Activated T-cell treated with anti-CD3 and anti-CD28 coated beads for 48 hours (primary cell): ENCODE data around the gene ARHGAP36.

Experiments
- DNase-seq: peaks from one replicate; pipeline ENCODE4 v3.0.0-alpha.2; 2020; ENCODE audit warnings: low read depth

Gene ARHGAP36

DNA sequence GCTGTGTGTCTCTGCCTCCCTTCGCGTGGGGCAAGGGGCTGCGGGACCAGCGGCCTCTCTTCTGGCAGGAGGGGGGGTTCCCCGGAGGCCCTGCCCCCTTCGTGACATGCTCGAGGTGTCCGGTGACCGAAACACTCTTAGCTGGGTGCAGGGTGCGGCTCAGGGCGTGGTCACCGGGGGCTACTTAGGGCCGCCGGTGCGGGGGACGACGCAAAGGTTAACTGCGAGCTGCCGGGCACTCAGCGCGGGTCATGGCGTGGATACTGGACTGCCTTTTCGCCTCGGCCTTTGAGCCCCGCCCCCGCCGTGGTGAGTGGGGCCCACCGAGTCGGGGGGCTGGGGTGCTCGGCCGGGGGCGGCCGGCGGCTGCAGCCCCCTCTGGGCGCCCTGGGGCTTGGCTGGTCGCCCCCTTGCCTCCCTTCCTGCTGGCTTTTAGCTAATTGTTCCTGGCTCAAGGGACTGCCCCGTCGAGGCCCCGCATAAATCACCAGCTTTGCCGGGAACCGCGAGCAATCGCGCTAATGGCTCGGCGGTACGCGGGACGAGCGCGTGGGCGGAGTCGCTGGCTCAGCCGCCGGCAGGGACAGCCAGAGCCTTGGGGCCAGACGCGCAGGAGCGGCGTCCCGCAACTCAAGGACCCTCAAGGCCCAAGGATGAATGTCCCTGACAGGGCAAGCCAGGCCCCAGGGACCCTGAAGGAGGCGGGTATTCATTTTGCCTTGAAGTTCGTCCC is at the start of gene ARHGAP36:
Gene ARHGAP36, plus strand, starts transcription at position 211 of the 733 bp plus-strand sequence. CDS start 23,320 bp downstream, outside the sequence.
- no peak for DNase-seq

GRCh38 chrX:131010186-131010585 is 48.0 kb upstream of the ARHGAP36 start:
- DNase-seq = no peak

DNA sequence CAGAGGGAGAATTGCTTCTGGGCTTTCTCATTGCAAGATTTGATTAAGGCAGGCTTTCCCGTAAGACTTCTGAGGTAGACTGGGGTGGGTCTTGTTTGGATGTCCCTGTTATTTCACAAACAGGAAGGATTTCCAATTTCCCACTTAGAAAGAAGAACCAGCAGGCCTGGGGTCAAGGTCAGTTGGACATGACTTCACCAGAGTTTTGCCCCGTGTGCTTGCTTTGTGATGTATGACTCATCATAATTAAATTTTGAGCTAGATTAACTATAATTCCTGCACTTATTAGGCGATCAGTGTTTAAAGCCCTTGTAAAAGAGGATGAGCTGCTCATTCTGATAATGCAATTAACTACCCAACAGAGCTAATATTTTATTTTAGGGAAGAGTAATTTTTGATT is 32.8 kb upstream of the ARHGAP36 start:
- no peak for DNase-seq

DNA sequence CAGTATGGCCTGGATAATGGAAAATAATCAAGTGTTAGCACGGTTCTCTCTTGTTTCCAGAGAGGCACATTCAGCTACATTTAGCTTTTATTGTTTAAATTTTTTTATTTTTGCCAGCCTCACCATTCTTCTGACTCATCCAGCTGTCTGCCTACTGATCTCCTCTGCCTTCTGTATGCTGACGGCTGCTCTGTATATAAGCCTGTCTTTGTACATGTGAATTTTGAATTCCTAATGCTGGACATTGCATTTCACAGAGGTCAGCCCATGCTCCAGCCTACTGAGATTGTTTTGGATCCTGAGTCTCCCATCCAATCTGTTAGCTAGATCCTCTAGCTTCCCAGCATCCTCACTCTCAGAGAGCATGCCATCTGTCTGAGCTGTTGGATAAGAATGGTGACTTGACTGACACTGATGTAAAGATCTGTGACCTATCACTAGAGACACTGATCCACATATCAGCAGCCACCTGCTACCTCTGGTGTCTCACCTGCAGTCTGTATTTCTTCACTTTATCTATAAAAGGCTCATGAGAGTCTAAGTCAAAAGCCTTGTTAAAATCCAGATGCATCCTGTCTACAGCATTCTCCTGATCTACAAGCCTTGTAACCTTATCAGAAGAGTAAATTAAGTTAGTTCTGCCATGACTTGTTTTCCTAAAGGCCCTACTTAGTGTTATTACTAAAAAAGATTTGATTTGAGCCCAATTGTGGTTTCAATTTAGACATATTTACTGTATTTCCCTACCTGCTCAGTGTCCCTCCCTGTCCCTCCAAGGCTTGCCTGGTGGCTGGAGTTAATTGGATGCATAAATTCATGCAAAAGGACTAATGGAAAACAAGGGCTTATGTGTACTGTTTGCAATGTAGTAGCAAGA is 25.6 kb upstream of the ARHGAP36 start:
- DNase-seq = no peak

GRCh38 chrX:131034063-131034462 is 24.1 kb upstream of the ARHGAP36 start:
- no peak for DNase-seq

GRCh38 chrX:131040781-131041180 is 17.4 kb upstream of the ARHGAP36 start:
- no peak for DNase-seq

DNA sequence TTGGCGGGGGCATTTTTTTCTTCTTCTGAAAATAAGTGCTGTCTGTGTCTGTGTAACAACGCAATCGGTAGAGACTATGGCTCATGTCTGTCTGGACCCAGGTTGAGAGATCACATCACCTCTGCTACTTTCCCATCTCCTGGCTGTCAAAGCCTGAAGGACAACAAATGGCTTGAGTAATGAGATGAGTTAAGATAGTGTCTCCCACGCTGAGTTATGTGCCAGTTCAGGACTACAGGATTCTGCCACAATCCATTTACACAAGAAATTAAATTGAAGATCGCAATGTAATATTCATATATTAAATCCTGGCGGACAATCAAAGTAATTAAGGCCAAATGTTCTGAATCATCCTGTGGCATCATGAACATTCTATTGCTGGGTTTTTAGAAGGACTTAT is 16.5 kb upstream of the ARHGAP36 start:
- DNase-seq = no peak

- DNase-seq = no peak
These were observed 12.4 kb upstream of the ARHGAP36 start for GRCh38 chrX:131045726-131046125.

GRCh38 chrX:131046596-131046995 is 11.6 kb upstream of the ARHGAP36 start:
- DNase-seq = no peak

- no peak for DNase-seq
These were observed 11.0 kb upstream of the ARHGAP36 start for GRCh38 chrX:131047180-131047579.

DNA sequence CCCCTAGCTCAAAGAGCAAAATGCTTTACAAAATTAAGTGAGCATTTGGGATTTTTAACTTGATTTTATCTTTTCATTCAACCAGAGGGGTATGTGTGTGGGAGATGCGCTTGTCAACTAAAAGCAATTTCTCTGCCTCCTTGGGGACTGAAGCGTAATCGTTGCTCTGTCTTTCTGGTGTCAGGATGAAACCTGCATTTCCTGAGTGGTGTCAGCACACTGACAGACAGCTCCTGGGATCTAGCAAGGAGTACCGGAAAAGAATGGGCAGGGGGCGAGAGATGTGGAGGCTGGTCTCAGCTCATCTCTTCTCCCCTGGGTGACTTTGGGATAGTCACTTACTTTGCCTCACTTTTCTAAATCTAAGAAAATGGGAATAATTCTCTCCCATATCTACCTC is 5.1 kb upstream of the ARHGAP36 start:
- no peak for DNase-seq

GRCh38 chrX:131054906-131055305 is 3.2 kb upstream of the ARHGAP36 start:
- DNase-seq = no peak

- no peak for DNase-seq
These were observed 440 bp upstream of the ARHGAP36 start for GRCh38 chrX:131057706-131058105.

- DNase-seq = no peak
These were observed 1.1 kb downstream of the ARHGAP36 start for GRCh38 chrX:131059246-131059645.

DNA sequence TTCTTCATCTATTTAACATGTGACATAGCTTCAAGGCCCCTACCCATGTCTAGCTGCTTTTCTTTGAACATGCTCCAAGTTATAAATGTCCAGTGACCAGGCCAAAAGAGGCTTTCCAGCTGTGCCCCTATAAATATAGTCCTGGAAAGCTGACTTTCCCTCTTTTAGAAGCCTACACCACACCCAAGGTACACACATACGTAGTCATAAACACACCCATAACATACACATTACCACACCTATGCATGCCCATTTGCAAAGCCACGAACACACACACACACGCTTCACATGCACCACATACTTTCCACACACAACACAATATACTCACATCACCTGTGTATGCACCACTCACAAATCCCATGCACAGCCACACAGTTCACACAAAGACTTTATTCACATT is 2.0 kb downstream of the ARHGAP36 start:
- no peak for DNase-seq

DNA sequence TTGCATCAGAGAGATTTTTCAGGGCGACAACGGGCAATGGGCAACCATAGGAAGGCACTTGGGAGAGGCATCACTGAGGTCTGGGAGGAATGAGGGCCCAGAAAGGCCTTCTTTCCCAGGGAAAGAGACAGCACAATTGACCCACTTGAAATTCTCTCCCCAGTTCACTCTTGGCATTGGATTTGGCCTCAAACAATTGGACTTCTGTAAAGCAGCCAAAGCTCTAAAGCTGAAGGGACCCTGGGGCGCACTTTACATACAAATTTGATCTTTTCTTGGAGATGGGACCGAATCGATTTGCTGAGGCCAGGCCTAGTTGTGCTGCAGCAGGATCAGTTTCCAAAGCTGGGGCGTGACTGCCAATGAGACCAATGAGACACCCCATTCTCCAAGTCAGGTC is 3.2 kb downstream of the ARHGAP36 start:
- no peak for DNase-seq

GRCh38 chrX:131063613-131064012 is 5.5 kb downstream of the ARHGAP36 start:
- DNase-seq = no peak

- no peak for DNase-seq
These were observed 8.1 kb downstream of the ARHGAP36 start for GRCh38 chrX:131066237-131066636.

GRCh38 chrX:131067216-131067615 is 9.1 kb downstream of the ARHGAP36 start:
- no peak for DNase-seq

GRCh38 chrX:131067846-131068745 is 9.9 kb downstream of the ARHGAP36 start:
- DNase-seq = no peak

DNA sequence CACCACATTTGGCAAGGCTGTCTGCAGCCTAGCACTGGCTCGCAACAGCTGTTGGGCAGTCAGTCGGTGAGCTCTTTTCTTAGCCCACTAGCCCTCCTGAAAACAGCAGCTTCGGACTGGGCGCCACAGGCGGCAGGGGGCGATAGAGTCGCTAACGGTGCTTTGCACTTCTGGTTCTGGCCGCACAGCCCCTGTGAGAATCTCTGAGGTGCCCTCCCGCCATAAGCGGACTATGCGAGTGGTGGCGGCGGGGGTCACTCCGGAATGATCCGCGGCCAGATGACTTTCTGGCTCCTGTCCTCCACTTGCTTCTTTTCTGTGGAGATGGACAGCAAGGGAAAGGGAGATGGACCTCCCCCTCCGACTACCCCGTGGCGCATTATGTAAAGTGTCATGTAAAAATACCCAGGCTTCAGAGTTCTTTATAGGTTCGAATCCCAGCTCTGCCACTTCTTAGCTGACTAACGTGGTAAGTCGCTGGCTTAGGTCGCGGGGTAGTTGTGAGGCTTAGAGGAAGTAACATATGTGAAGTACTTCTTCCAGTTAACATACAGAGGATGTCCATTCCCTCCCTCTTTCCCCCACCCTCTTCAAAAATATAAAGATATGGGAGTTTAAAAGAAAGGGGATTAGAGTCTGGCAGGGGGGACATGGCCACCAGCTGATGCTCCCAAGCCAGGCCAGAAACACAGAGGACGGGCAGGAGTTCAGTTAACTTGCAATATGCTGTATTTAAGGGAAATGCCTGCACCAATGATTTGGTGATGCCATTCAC is 11.0 kb downstream of the ARHGAP36 start:
- DNase-seq = peak; percentile 15
